ENCODE measurements around the gene ERGIC1. TPM values are rescaled to one million over a fixed set of nuclear protein-coding genes. Genes with fewer than 3 reads are reported as not detected.

Gene ERGIC1
- total RNA-seq, 1 experiment from 2014 or later: 77.0 TPM

GRCh38 chr5:172788771-172789686 lies 45.0 kb upstream of the ERGIC1 start:
- Histone ChIP-seq H3K4me1 (ENCODE audit: insufficient read depth, low read length) (no peaks in the 10 kb centered on the region), H3K27me3 (ENCODE audit: insufficient read depth, low read length) (no peaks in the 10 kb centered on the region), H3K23me2 (ENCODE audit: insufficient read length, low read depth, low read length, poor library complexity, severe bottlenecking) (no peaks in the 10 kb centered on the region), H4K5ac (ENCODE audit: insufficient read length, low read depth, low read length) (no peak overlapping the region), H3K79me1 (ENCODE audit: insufficient read depth, low read depth, low read length, poor library complexity, severe bottlenecking) (no peaks in the 10 kb centered on the region), H3K4ac (ENCODE audit: low read depth, low read length) (no peak overlapping the region), H2BK20ac (ENCODE audit: low read depth, low read length, poor library complexity, severe bottlenecking) (no peak overlapping the region), H3K9me3 (ENCODE audit: control insufficient read depth, low read depth, low read length) (no peaks in the 10 kb centered on the region), H4K20me1 (ENCODE audit: control insufficient read depth, insufficient read depth, insufficient read length) (no peaks in the 10 kb centered on the region), H2AK5ac (ENCODE audit: insufficient read length, low read length) (no peak overlapping the region), H2AFZ (ENCODE audit: low read length) (no peak overlapping the region), H3K9ac (ENCODE audit: extremely low read depth, insufficient read length, low read length) (no peak overlapping the region), H3K27ac (ENCODE audit: insufficient read length, low read depth, low read length) (no peak overlapping the region), H4K91ac (ENCODE audit: insufficient read length, low read depth, low read length) (no peak overlapping the region), H2BK120ac (ENCODE audit: low read depth, low read length, poor library complexity, severe bottlenecking) (no peak overlapping the region), H3K18ac (ENCODE audit: insufficient read length, low read depth, low read length) (no peak overlapping the region), H4K8ac (replicated peaks; ENCODE audit: insufficient read length, low read depth, low read length) (no peak overlapping the region), H3K23ac (ENCODE audit: insufficient read length, low read depth, low read length) (no peak overlapping the region), H3T11ph (ENCODE audit: low read length) (no peak overlapping the region), H3K4me2 (ENCODE audit: insufficient read depth, insufficient read length, low read length) (no peak overlapping the region), H3K79me2 (ENCODE audit: insufficient read depth, low read length) (no peaks in the 10 kb centered on the region), H2BK15ac (ENCODE audit: low read depth, low read length) (no peak overlapping the region), H3K56ac (ENCODE audit: insufficient read length, low read depth, low read length) (no peak overlapping the region), H2BK5ac (ENCODE audit: insufficient read length, low read length) (no peak overlapping the region), H3K14ac (ENCODE audit: insufficient read depth, low read length) (no peak overlapping the region), H2BK12ac (ENCODE audit: insufficient read length, low read depth, low read length) (no peak overlapping the region)
- TF ChIP-seq CTCF (conservative IDR thresholded peaks at IDR 0.05): no peak
- WGBS (ENCODE audit: extremely low coverage, insufficient read length, low lambda C conversion rate): no CpG with 5 or more reads among the region's 21 CpGs
- DNase-seq: peak; percentile 49
- H3K9me3 Mint-ChIP-seq: no peaks in the 10 kb centered on the region; a peak in 1 of 5 replicates
- H3K27me3 Mint-ChIP-seq (ENCODE audit: low read depth): peaks cover 1% of the 10 kb centered on the region; the same call in 1 of the 2 replicates
- H3K36me3 Mint-ChIP-seq (ENCODE audit: insufficient read depth in 1 of 3, low read depth in 3 of 3): no peaks in the 10 kb centered on the region
- H3K4me3 Mint-ChIP-seq: no peak overlapping the region
- H3K4me1 Mint-ChIP-seq: peaks cover 2 to 14% of the 10 kb centered on the region in 2 experiments; a peak in 3 of 4 replicates
- H3K27ac Mint-ChIP-seq: peak overlapping the region in 1 of 3 experiments; percentile 70; a peak in 1 of 7 replicates

Measured in H9 (cell line).